Measurements from ENCODE around the gene AP2B1.

- TF ChIP-seq POLR2A (IDR thresholded peaks at IDR 0.05) (no peak), CTCF (IDR thresholded peaks at IDR 0.05) (no peak), EP300 (IDR thresholded peaks at IDR 0.05) (no peak), POLR2AphosphoS5 (IDR thresholded peaks at IDR 0.05) (no peak)
These were observed 147.3 kb downstream of the AP2B1 start for GRCh38 chr17:35734396-35734795.

Measured in sigmoid colon (tissue), 4 donors.